ENCODE results near the gene RABGAP1. TPM values are rescaled to one million over a fixed set of nuclear protein-coding genes. Genes with fewer than 3 reads are reported as not detected.

The RABGAP1 gene
- total RNA-seq, result 8.9 and 11.5 TPM in 2 replicates

DNA sequence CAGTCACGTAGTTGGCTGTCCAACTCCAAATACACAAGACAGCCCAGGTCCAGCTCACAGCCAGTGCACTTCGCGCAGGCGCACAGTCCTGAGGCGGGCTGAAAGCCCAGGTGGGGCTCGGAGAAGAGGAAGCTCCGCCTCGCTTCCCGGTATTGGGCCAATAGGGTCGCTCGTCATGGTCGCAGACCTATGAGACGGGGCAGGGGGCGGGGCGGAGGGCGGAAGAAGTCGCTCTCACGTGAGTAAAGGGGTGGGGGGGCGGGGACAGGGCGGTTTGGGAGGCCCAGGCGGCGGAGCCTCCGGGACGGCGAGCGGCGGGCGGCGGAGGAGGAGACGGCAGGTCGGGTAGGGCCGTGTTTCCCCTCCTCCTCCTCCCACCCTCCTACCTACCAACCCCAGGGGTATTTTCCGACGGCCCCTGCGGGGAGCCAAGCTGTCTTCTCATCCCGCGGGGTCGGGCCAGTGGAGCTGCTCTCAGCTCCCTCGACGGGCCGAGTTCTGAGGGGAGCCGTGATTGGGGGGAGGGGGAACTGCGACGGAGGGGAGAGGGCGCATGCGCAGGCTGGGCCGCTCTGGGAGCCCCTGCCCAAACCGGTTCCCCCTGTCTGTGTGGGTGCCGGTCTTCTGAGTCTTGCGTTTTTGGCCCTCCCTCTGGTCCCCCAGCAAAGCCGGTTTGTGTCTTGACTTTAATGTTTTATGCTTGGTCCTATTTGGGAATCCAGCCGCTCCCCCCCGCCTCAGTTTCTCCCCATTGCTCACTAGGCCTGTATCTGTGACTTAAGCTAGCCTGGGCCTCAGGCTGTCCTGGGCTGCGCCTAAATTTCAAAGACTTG lies at the start of gene RABGAP1:
Gene RABGAP1, plus strand, starts transcription at position 272 of the 833 bp plus-strand sequence. CDS start 16,040 bp downstream, outside the sequence.

DNA sequence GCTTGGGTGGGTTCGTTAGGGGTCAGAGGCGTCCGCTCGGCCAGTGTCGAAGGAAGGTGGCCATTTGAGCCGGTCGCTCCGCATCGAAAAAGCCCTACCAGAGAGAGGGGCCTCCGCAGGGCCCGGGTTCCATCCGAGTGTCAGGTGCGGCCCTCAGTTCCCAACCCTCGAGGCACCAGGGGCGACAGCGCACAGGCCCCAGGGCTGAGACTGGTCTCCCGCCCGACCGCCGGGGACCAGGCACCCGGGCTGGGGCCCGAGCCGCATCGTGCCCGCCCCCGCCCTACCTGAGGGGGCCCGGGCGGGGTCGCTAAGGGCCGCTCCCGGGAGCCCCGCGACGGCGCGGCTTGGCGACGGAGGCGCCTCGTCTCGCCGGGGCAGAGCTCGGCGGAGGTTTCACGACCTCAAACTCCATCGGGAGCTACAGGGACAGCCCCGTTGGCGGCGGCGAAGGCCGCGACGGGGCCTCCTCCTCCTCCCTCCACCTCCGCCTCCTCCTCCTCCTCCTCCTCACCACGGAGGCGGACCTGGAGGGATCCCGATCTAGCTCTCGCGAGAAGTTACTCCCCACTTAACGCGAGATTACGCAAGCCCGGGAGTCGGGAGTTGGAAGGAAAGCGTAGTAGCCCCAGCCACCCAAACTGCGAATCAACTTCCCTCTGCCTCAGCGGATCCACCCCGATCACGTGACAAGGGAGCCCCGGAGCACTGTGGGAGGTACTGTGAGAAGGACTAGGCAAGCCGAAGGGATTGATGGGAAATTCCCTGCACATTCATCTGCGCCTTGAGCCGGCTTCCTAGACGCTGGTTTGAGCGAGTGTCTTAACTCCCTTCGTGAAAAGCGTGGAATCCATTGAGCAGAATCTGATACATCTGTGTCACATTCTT lies 35.8 kb upstream of the RABGAP1 start, which contains the start of gene RC3H2:
Gene RC3H2, minus strand, starts transcription at position 537 of the 888 bp plus-strand sequence. CDS start 7,850 bp downstream, outside the sequence.

DNA sequence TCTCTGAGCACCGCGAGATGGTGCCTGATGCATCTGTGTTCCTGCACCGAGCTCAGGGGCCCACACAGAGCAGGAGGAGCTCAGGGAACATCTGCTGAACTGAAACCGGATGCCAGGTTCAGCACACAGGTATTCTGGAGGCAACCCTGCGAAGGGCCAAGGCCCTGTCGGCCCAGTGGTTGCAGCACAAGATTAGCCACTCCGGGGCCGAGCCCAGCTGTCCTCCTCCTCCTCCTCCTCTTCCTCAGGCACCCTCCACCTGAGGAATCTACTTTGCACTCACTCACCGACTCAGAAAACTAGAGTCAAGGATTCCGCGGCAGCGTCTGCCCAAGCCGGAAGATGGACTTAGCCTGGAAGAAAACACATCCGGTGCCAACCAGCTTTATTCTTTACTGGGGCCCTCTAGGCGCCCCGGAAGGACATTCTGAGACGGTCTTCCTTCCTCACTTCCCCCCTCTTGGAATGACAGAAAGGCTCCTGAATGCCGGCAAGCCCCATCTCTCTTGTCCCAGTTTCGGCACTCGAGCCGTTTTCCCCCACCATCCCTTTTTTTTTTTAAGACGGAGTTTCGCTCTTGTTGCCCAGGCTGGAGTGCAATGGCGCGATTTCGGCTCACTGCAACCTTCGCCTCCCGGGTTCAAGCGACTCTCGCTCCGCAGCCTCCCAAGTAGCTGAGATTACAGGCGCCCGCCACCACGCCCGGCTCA lies 27.7 kb upstream of the RABGAP1 start, which contains the start of gene ZBTB6:
Gene ZBTB6, minus strand, starts transcription at position 360 of the 710 bp plus-strand sequence. CDS start 1,251 bp downstream, outside the sequence.

DNA sequence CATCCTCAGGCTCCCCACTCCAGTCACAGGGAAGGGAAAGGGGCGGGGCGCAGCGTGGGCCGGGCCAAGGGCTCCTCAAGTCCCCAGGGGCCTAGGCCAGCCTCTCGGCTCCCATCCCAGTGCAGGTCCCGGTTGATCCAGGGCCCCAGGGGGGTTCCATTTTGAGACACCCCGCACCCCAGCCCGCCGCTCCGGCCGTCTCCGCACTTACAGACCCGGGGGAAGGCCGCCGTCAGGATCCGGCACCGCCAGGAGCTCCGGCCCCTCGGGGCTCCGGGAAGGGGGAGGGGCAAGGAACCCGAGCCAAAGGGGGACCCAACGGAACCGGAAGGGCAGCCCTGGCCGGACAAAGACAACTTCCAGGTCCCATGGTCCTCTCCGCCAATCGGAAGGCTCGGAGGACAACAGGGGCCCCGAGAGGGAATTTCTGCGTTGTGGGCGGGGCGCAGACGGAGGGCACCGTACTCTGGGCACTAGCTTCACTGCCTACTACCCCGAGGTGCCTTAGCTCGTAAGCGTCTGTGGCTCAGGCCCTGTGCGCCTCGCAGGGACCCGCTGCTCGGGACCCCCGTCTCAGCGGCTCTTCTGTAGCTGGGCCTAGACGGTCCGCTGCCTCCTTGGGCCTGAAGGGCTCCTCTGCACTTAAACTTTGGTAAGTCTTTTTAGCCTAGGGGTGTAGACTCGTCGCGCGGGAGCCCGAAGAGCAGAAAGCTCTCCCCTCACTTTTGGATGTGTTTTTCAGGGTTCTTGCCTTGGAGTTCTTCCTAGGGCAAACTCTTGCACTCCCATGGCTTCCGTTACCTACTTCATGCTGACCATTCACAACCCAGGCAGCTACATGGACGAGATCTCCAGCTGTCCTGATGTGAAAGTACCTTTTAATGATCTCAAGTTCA lies 9.3 kb upstream of the RABGAP1 start, which contains the start of gene ZBTB26:
Gene ZBTB26, minus strand, starts transcription at position 287 of the 896 bp plus-strand sequence. CDS start 11,578 bp downstream, outside the sequence.

DNA sequence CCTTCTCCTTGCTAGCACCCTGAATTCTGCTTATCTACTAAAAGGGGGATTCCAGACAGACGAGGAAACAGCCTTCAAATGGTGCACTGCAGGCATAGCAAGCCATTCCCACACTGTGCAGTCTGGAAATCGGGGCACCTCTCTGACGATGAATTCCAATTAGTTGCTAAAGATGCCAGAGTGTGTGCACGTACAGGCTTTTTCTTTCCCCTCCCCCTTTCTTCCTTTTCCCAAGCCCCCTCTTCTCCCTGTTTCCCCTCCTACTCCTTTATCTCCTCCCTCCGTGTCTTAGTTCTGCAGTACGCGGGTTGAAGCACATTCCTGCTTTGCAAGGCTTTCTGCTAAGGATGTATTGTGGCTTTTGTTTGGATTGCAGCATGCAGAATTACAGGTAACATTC lies 92.5 kb downstream of the RABGAP1 start, which contains the start of gene GPR21:
Gene GPR21, plus strand, starts transcription at position 316 of the 400 bp plus-strand sequence. CDS start 900 bp downstream, outside the sequence.

Other genes starting within 250 kb of the RABGAP1 start
- not detected in 2 replicates for gene OR1L4, start 217.0 kb upstream of the RABGAP1 start, total RNA-seq
- gene OR1L6, start 198.7 kb upstream of the RABGAP1 start, total RNA-seq, result not detected in 2 replicates
- not detected in 2 replicates for gene OR5C1, start 152.1 kb upstream of the RABGAP1 start, total RNA-seq
- not detected in 2 replicates for gene OR1K1, start 140.9 kb upstream of the RABGAP1 start, total RNA-seq
- gene PDCL, start 112.4 kb upstream of the RABGAP1 start, total RNA-seq, result 15.3 and 17.0 TPM in 2 replicates
- gene RC3H2, start 35.7 kb upstream of the RABGAP1 start, total RNA-seq, result 14.7 and 18.1 TPM in 2 replicates
- 6.3 and 6.9 TPM in 2 replicates for gene ZBTB6, start 27.7 kb upstream of the RABGAP1 start, total RNA-seq
- gene ZBTB26, start 9.5 kb upstream of the RABGAP1 start, total RNA-seq, result 1.2 and 2.1 TPM in 2 replicates
- not detected in 2 replicates for gene GPR21, start 92.6 kb downstream of the RABGAP1 start, total RNA-seq